ENCODE results near the gene SUMF2. TPM values are rescaled to one million over a fixed set of nuclear protein-coding genes. Genes with fewer than 3 reads are reported as not detected.
"Not testable (repeated sequence)": the region's sequence is repeated elsewhere in the genome, so short reads cannot be mapped to it uniquely, and the experiment has no call there.

The SUMF2 gene
- polyA plus RNA-seq, 4 donors = 64.2 to 152 (median 105) TPM

- no peak for DNase-seq (ENCODE audit: low read depth in 4 of 4, low spot score in 3 of 4)
Observed at GRCh38 chr7:56105508-56105907, 41.4 kb downstream of the SUMF2 start.

- DNase-seq (ENCODE audit: low read depth in 4 of 4, low spot score in 3 of 4) = peak; percentile 93 to 97 (median 94)
Observed at GRCh38 chr7:56106108-56107073, 42.3 kb downstream of the SUMF2 start, which contains the start of gene CHCHD2. TSS of gene CHCHD2 (minus strand) at chr7:56106476. CDS start at chr7:56106413, 63 bp downstream.

DNA sequence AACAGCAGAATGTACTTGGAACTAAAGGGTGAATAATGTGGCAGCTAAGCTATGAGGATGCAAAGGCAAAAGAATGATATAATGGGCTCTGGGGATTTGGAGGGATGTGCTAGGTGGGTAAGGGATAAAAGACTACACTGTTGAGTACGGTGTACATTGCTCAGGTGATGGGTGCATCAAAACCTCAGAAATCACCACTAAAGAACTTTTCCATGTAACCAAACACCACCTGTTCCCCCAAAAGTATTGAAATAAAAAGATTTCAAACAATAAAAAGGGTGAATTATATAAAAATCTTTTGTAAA is 43.8 kb downstream of the SUMF2 start:
- DNase-seq (ENCODE audit: low read depth in 4 of 4, low spot score in 3 of 4) = no peak

DNA sequence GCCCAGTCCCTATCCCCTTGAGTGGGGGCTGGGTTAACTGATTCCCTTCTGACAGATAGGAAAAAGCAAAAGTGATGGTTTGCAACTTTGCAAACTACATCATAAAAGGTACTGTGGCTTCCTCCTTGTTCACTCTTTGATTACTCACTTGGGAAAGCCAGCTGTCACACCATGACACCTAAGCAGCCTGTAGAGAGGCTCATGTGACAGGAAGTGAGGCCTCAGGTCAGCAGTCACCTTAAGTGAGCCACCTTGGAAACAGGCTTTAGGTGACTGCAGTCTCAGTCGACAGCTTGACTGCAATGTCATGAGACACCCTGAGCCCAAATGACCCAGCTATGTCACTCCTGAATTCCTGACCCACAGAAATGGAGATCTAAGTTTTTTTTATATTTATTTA is 46.5 kb downstream of the SUMF2 start:
- DNase-seq (ENCODE audit: low read depth in 4 of 4, low spot score in 3 of 4) = no peak

DNA sequence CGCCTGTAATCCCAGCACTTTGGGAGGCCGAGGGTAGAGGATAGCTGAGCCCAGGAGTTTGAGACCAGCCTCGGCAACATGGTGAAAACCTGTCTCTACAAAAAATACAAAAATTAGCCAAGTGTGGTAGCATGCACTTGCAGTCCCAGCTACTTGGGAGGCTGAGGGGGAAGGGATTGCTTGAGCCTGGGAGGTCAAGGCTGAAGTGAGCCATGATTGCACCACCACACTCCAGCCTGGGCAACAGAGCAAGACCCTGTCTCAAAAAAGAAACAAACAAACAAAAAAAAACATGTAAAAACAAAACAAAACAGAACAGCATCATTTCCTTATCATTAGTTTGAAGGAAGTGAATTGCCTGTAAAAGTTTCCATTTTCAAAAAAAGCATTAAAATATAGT is 48.2 kb downstream of the SUMF2 start:
- not testable (repeated sequence) for DNase-seq (ENCODE audit: low read depth in 4 of 4, low spot score in 3 of 4)

DNA sequence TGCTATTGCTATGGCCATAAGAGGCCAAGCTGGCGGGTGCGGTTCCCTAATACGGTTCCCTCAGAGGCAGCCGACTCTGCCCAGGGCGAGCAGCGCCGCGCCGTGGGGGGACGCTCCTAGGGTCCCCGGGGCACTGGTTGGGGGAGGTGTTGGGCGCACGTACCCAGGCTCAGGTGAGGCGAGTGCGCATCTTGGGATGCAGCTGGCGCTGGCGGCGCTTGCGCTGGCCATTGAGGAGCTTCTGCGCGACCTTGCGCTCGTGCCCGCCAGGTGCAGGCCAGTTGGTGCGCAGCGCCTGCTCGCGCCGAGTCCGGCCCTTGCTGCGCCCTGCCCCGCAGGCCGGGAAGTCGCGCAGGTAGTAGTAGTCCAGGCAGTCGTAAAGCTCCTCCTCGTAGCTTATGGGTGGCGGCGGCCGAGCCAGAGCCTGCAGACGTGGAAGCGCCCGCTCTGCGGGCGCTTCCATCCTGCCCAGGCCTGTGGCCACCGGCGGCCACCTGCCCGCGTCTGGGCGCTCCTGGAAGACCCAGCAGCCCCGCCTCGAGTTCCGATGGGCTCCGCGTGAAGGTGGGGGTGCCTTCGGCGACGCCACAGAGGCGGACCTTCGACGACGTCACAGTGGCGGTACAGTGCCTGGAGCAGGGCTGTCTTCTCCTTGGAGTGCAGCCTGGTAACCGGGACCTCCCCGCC is 51.9 kb downstream of the SUMF2 start, which contains the start of gene NUPR2:
Gene NUPR2, minus strand, starts transcription at position 566 of the 687 bp plus-strand sequence. Its CDS starts 103 bp downstream, at position 463.
- DNase-seq (ENCODE audit: low read depth in 4 of 4, low spot score in 3 of 4) = no peak

DNA sequence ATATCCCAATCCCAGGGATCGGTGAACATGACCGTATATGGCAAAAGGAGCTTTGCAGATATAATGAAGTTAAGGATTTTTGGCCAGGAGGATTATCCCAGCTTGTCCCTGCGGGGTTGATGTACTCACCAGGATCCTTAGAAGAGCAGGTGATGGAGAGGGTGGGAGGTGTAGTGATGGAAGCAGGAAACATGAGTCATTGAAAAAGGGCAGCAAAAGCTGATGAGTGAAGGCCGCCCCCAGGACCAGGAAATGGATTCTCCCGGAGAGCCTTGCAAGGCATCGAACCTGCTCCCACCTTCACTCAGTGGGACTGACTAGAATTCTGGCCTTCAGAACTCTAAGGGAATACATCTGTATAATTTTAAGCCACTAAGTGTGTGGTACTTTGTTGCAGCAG is 57.4 kb downstream of the SUMF2 start:
- DNase-seq (ENCODE audit: low read depth in 4 of 4, low spot score in 3 of 4) = no peak

DNA sequence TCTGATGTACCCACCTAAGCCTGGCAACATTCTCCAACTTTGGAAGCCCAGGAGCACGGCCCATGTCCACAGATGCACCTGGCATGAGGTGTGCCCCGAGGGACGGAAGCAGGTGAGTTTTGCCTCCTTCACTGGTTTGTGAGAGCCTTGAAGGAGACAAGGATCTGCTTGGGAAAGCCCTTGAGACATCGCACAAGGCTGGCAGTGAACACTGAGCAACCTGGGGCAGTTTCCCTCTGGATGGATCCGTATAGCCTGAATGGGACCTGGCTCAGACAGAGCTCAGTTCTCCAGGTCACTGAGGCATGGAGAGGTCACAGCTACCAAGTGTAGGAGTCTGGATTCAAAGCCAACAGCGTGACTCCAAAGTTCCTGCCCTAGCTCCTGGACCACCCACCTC is 60.9 kb downstream of the SUMF2 start:
- DNase-seq (ENCODE audit: low read depth in 4 of 4, low spot score in 3 of 4) = no peak

- no peak for DNase-seq (ENCODE audit: low read depth in 4 of 4, low spot score in 3 of 4)
Observed at GRCh38 chr7:56125831-56126230, 61.7 kb downstream of the SUMF2 start.

GRCh38 chr7:56127241-56127975 is 63.3 kb downstream of the SUMF2 start:
- DNase-seq (ENCODE audit: low read depth in 4 of 4, low spot score in 3 of 4) = no peak

Other genes starting within 250 kb of the SUMF2 start
- under 1 TPM; 0.24 to 0.64 (median 0.29) TPM for gene SEPTIN14, start 201.5 kb upstream of the SUMF2 start, polyA plus RNA-seq (ENCODE audit: insufficient read length in 4 of 4)
- 10 to 100 TPM; 11.8 to 14.5 (median 14.1) TPM for gene ZNF713, start 176.8 kb upstream of the SUMF2 start, polyA plus RNA-seq (ENCODE audit: insufficient read length in 4 of 4)
- gene MRPS17, start 112.4 kb upstream of the SUMF2 start, polyA plus RNA-seq (ENCODE audit: insufficient read length in 4 of 4) = 10 to 100 TPM; 13.9 to 19.4 (median 18.4) TPM
- gene NIPSNAP2, start 99.7 kb upstream of the SUMF2 start, polyA plus RNA-seq (ENCODE audit: insufficient read length in 4 of 4) = 100 to 1,000 TPM in 3 of 4 donors, 10 to 100 TPM in 1; 87.2 to 137 (median 112) TPM
- 10 to 100 TPM; 18.1 to 44.3 (median 33.1) TPM for gene PSPH, start 12.8 kb upstream of the SUMF2 start, polyA plus RNA-seq (ENCODE audit: insufficient read length in 4 of 4)
- 100 to 1,000 TPM; 142 to 241 (median 229) TPM for gene CCT6A, start 12.5 kb upstream of the SUMF2 start, polyA plus RNA-seq (ENCODE audit: insufficient read length in 4 of 4)
- 1 to 10 TPM in 3 of 4 donors, under 1 TPM in 1; 0.93 to 2.3 (median 1.6) TPM for gene PHKG1, start 28.7 kb downstream of the SUMF2 start, polyA plus RNA-seq (ENCODE audit: insufficient read length in 4 of 4)
- gene CHCHD2, start 42.2 kb downstream of the SUMF2 start, polyA plus RNA-seq (ENCODE audit: insufficient read length in 4 of 4) = 100 to 1,000 TPM; 201 to 277 (median 254) TPM
- 1 to 10 TPM in 3 of 4 donors, under 1 TPM in 1; 0.25 to 3.0 (median 1.8) TPM for gene NUPR2, start 52.1 kb downstream of the SUMF2 start, polyA plus RNA-seq (ENCODE audit: insufficient read length in 4 of 4)

Measured in left renal pelvis (tissue), 4 donors.